ENCODE results near the gene SCYL3. TPM values are rescaled to one million over a fixed set of nuclear protein-coding genes. Genes with fewer than 3 reads are reported as not detected.
"Not testable (repeated sequence)": the region's sequence is repeated elsewhere in the genome, so short reads cannot be mapped to it uniquely, and the experiment has no call there.

Gene SCYL3
- total RNA-seq, 2 donors from 2014 or later = 8.0 to 8.4 TPM

DNA sequence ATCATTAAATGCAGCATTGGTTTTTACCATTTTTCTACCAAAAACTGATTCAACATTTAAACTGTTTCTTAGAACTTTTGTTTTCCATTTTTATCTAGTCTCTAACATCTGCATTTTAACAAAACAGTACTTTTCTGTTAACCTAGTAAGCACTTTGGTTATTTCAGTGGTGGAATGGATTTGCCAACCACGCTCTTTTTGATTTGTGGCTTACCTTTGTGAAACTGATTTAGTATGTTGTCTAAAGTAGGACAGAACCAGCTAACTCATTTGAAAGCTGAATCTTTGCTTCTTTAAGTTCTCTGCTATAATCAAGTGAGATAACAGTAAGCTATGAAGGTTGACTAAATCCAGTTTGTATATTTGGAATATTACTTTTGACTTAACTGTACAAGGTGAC is 57.5 kb downstream of the SCYL3 start:
- intact Hi-C loops (cut with DNase I) = no loop called here
- no peak for DNase-seq (ENCODE audit: low spot score)

DNA sequence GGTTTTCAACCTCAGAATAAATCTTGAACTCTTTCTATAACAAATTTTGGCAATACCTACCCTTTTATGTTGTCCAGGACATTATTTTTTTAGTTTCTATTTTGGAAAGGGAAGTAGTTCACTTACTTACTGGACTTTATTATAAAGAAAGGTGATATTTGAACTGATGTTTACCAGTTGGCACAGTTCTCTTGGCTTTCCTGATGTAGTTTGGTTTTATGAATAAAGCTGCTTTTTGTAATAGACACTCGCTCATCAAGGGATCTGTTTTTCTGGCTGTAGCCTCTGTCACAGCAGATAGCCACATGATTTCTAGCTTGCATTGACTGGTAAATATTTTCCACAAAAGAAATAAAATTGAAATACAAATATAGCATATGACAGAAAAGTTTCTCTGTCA is 58.0 kb downstream of the SCYL3 start:
- intact Hi-C loops (cut with DNase I) = no loop called here
- no peak for DNase-seq (ENCODE audit: low spot score)

DNA sequence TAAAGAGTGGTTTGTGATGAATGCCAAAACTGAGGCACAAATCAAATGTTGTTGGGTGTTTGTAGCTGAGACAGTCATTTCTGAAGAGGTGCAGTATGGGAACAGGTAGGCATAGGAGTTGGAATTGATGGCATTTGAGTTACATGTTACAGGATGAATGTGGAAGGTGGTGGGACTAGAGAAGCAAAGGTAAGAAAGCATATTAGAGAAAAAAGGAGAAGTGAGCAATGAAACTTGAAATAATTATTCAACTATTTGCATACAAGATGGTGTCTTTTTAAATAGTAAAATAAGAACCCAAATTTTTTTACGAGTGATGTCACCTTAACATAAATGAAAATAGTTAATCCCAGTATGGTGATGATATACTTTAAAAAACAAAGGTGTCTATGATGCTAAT is 58.8 kb downstream of the SCYL3 start:
- intact Hi-C loops (cut with DNase I) = no loop called here

DNA sequence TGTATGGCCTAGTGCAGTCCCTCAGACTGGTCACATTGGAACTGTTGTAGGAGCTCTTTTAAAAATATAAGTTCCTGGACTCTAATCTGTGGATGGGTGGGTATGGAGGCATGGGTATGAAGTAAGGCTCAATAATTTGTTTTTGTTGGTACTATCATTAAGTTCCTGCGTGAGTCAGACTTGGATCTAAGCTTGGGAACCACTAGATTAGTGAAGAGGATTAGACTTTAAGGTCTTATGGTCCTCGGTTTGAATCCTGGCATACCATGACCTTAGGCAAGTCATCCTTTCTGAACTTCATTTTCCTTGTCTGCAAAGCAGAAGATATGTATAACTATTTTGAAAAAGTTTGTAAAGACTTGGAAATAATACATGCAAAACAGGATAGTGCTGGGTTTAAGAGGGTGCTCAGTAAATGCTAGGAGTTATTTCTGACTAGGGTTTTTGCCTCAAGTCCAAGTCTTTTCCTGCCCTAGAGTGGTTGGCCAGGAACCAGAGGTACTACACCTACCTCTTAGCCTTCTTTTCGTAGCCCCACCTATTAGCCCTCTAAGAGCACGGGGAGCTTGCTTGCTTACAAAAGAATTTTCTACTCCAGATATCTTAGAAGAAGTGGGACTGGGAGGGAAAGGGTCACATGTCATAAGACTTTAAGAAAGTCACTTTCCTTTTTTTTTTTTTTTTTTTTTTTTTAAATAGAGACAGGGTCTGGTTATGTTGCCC is 60.4 kb downstream of the SCYL3 start:
- DNase-seq (ENCODE audit: low spot score) = no peak
- intact Hi-C loops (cut with DNase I) = no loop called here

More for the DNA sequence above, 58.8 kb downstream of the SCYL3 start:
- DNase-seq (ENCODE audit: low spot score) = no peak

DNA sequence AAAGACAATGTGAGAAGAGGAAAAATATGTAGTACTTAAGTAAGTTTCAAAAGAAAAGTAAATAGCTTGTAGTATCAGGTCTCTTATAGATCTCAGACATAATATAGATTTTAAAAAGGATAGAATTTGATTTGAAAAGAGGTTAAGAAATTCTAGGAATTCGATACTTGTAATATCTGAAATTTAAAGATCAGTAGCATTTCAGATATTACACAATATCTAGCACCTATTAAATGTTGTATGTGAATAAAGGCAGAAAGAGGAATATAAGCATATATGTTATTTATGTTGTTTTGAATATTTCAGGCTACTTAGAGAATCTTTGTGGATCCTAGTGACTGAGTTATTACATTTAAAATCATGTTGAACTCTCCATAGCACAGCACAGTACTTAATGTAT is 64.0 kb downstream of the SCYL3 start:
- DNase-seq (ENCODE audit: low spot score) = no peak
- intact Hi-C loops (cut with DNase I) = no loop called here

DNA sequence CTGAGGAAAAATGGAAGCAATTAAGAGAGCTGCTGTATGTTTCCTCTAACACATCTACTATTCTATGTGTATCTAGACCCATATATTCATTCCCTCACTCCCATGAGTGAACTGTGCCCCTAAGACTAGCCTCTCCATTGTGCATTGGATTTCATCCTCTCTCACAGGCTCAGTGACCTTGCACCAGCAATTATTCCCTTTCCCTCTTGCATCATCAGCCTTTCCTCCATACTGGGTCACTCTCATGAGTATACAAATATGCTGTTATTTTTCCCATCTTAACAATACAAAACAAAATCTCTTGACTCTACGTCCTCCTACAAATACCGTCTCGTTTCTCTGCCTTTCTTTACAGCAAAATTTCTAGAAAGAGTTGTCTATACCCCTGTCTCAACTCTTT is 69.5 kb downstream of the SCYL3 start:
- intact Hi-C loops (cut with DNase I) = no loop called here
- DNase-seq (ENCODE audit: low spot score) = no peak

DNA sequence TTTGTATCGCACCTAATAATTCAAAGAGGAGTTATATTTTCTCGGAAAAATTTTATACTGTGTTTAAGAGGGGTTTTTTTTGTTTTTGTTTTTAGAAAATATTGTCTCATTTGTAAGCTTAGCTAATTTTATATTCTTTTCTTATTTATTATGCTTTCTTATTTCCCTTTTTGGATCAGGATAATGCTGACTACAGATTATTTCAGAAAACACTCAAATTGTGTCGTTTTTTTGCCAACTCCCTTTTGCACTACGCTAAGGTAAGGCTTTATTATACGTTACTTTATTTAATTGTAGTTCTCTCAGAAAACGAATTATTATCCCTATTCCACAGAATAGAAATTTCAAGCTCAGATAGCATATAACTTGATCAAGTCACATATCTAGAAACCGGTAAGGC is 72.2 kb downstream of the SCYL3 start:
- intact Hi-C loops (cut with DNase I) = no loop called here
- DNase-seq (ENCODE audit: low spot score) = no peak

DNA sequence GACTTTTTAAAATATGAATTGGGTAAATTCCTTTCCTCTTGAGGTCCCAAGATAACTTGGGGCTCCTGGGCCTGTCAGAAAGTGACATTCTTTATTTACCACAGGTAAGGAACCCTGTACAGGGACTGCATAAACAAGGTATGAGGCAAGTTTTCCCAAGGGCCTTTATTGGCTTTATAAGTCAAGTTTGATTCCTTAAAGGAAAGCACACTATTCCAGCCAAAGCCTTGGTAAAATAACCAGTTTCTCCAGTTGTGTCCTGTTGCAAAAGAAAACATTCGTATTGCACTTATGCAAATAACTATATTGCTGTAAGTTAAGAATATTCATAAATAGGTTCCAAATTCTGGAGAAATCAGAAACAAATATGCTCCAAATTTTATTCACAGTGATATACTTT is 77.1 kb downstream of the SCYL3 start:
- no peak for DNase-seq (ENCODE audit: low spot score)
- intact Hi-C loops (cut with DNase I) = no loop called here

DNA sequence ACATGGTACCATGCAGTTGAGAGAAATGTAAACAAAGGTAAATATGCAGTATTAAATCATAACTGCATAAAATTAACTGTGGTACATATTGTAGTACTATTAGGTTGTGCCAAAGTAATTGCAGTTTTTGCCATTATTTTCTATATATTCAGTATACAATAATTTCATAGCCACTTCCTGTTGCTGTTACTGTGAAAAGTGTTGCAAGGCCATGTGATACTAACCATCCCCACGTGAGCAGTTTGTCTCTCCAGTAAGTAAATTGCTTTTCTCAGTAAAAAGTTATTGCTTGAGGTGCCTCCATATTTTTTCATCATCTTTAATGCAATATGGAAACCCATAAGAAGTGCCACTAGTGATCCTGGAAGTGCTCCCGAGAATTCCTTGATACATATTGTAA is 79.4 kb downstream of the SCYL3 start:
- DNase-seq (ENCODE audit: low spot score) = no peak
- intact Hi-C loops (cut with DNase I) = no loop called here

DNA sequence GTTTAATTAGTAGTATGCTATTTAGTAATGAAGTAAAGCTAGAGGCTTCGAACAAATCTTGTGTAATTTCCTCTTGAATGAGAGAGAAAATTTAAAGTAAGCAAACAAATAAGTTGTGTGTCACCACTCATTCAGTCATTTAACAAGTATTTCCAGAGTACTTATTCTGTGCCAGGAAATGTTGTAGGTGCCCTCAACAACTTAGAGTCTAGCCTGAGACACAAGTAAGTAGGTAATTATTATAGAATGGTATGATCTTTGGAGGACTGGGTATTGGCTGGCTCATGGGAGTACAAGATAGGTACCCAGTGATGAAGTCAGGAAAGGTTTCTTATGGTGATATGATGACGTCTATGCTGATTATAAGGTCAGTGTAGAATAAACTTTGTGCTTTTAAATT is 81.6 kb downstream of the SCYL3 start:
- no peak for DNase-seq (ENCODE audit: low spot score)
- intact Hi-C loops (cut with DNase I) = no loop called here

DNA sequence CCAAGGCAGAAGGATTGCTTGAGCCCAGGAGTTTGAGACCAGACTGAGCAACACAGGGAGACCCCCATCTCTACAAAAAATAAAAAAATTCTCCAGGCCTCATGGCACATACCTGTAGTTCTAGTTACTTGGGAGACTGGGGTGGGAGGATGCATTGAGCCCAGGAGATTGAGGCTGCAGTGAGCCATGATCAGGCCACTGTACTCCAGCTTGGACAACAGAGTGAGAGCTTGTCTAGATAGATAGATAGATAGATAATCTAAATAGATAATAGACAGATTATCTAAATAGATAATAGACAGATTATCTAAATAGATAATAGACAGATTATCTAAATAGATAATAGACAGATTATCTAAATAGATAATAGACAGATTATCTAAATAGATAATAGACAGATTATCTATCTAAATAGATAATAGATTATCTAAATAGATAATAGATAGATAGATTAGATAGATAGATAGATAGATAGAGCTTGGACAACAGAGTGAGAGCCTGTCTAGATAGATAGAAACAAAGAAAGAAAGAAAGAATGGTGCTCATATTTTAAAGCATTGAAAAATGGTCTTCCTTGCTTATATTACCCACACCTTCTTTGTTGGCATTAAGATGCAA is 82.2 kb downstream of the SCYL3 start:
- intact Hi-C loops (cut with DNase I); DNase-seq (ENCODE audit: low spot score): not testable (repeated sequence)

DNA sequence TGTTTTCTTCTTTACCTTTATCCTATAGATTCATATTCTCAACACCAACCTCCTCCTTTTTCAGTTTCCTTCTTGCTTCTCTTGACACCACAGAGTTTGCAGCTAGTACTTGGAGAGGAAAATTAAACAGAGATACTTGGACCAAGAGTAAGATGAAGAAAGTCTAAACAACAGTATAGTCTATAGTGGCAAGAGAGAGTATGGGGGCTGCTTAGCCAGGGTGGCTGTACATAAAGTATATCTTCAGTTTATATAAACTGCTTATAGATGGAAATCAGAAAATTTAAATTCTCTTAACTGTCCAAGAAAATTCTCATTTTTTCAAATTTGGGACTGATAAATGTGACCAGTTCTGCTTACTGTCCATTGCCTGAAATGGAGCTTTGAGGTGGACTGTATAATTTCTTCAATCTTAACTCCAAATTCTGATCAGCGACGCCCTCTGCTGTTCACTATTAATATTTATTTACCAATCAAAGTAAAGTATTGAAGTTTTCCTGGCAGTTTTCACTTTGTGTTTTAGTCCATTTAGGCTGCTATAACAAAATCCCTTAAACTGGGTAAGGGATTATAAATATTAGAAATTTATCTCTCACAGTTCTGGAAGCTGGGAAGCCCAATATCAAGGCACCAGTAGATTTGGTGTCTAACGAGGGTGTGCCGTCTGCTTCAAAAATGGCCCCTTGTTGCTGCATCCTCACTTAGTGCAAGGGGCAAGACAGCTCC is 84.2 kb downstream of the SCYL3 start:
- intact Hi-C loops (cut with DNase I) = no loop called here

DNA sequence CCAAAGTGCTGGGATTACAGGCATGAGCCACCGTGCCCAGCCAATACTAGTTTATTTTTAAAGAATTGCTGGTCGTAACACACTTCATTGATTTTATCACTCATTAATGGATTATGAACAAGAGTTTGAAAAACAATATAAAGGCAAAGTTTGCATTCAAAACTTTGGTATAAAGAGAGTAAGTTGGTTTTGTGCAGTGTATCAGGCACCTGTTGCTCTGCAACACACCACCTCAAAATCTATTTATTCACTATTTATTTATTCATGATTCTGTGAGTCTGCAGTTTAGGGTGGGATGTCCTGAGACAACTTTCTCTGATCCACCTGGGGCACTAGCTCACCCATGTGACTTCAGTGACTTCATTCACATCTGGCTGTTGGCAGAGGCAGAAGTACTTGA is 88.8 kb downstream of the SCYL3 start:
- intact Hi-C loops (cut with DNase I) = no loop called here

More for the DNA sequence above, 84.2 kb downstream of the SCYL3 start:
- no peak for DNase-seq (ENCODE audit: low spot score)

DNA sequence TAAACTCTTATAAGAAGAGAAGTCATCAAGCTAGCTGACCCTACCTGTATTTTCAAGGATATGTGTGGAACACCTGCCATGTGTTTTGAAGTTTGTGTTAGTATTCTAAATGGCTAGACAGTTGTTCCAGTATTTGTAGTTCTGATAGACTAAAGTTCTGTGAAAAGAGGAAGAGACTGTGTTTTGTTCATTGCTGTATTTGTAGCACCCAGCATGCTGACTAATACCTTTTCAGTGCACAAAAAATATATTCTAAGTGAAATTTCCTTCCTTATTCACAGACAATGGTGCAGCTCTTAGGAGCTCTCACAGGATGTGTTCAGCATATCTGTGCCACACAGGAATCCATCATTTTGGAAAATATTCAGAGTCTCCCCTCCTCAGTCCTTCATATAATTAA is 90.8 kb downstream of the SCYL3 start:
- DNase-seq (ENCODE audit: low spot score) = no peak
- intact Hi-C loops (cut with DNase I) = no loop called here

More for the DNA sequence above, 88.8 kb downstream of the SCYL3 start:
- no peak for DNase-seq (ENCODE audit: low spot score)

Other genes with a start within 250 kb of the SCYL3 start
- gene SELL, start 182.3 kb downstream of the SCYL3 start, total RNA-seq = 10 to 100 TPM in 1 of 2 donors, 1 to 10 TPM in 1; 5.5 to 11.6 TPM
- gene SELE, start 159.8 kb downstream of the SCYL3 start, total RNA-seq = 1 to 10 TPM; 1.1 TPM
- gene METTL18, start 99.0 kb downstream of the SCYL3 start, total RNA-seq = 1 to 10 TPM; 5.0 to 6.7 TPM
- gene KIFAP3, start 180.8 kb upstream of the SCYL3 start, total RNA-seq = 10 to 100 TPM; 27.7 to 31.4 TPM

Data from posterior vena cava (tissue), 2 donors.